Nephron progenitor cell (in vitro differentiated cells): ENCODE measurements around the gene LRP8.

ENCODE experiments used
- DNase-seq: peaks from one replicate; pipeline ENCODE4 v3.0.0; 2021
- H3K27ac Mint-ChIP-seq: 2 replicates; pipeline ENCODE4 v1.8.0; 2021; ENCODE audit warnings: mild to moderate bottlenecking, moderate library complexity, mixed read lengths
- H3K27me3 Mint-ChIP-seq: 2 replicates; pipeline ENCODE4 v1.8.0; 2021; ENCODE audit warnings: mild to moderate bottlenecking, low read depth, mixed read lengths; ENCODE audit not compliant: poor library complexity
- H3K36me3 Mint-ChIP-seq: 2 replicates; pipeline ENCODE4 v1.8.0; 2021; ENCODE audit warnings: low read depth, mixed read lengths
- H3K4me1 Mint-ChIP-seq: 2 replicates; pipeline ENCODE4 v1.8.0; 2021; ENCODE audit warnings: mixed read lengths
- H3K4me3 Mint-ChIP-seq: 2 replicates; pipeline ENCODE4 v1.8.0; 2021; ENCODE audit warnings: mild to moderate bottlenecking, moderate library complexity, mixed read lengths
- H3K9me3 Mint-ChIP-seq: 2 replicates; pipeline ENCODE4 v1.8.0; 2021; ENCODE audit warnings: mild to moderate bottlenecking, moderate library complexity, mixed read lengths
- CTCF ChIP-seq: fragments of 200-600 bp; sonication (generic); IDR thresholded peaks from 2 replicates; pipeline ENCODE4 v1.5.0; 2021; ENCODE audit warnings: antibody characterized with exemption

The LRP8 gene

GRCh38 chr1:53311702-53312305 is 16.1 kb downstream of the LRP8 start:
- Mint-ChIP-seq H3K36me3 (no peaks in the 10 kb centered on the region), H3K4me1 (peaks cover 88% of the 10 kb centered on the region), H3K9me3 (no peaks in the 10 kb centered on the region), H3K4me3 (no peak overlapping the region), H3K27me3 (no peaks in the 10 kb centered on the region), H3K27ac (no peak overlapping the region)
- no peak for TF ChIP-seq CTCF
- no peak for DNase-seq

- DNase-seq = no peak
- H3K27ac Mint-ChIP-seq = peak overlapping the region; percentile 49
- no peaks in the 10 kb centered on the region for H3K36me3 Mint-ChIP-seq
- H3K27me3 Mint-ChIP-seq = no peaks in the 10 kb centered on the region
- no peak for TF ChIP-seq CTCF
- H3K4me1 Mint-ChIP-seq = peaks cover 88% of the 10 kb centered on the region
- no peak overlapping the region for H3K4me3 Mint-ChIP-seq
- no peaks in the 10 kb centered on the region for H3K9me3 Mint-ChIP-seq
Measured at GRCh38 chr1:53310847-53311681, 16.8 kb downstream of the LRP8 start.

- Mint-ChIP-seq H3K27ac (peak overlapping the region; percentile 51), H3K4me1 (peaks cover 86% of the 10 kb centered on the region), H3K9me3 (no peaks in the 10 kb centered on the region), H3K4me3 (no peak overlapping the region), H3K27me3 (no peaks in the 10 kb centered on the region), H3K36me3 (no peaks in the 10 kb centered on the region)
- DNase-seq = peak; percentile 38
- no peak for TF ChIP-seq CTCF
Measured at GRCh38 chr1:53309802-53310201, 18.1 kb downstream of the LRP8 start.

GRCh38 chr1:53308506-53308905 is 19.4 kb downstream of the LRP8 start:
- no peak for TF ChIP-seq CTCF
- Mint-ChIP-seq H3K9me3 (no peaks in the 10 kb centered on the region), H3K4me3 (peak overlapping the region; percentile 28), H3K4me1 (peaks cover 88% of the 10 kb centered on the region), H3K36me3 (no peaks in the 10 kb centered on the region), H3K27me3 (no peaks in the 10 kb centered on the region), H3K27ac (peak overlapping the region; percentile 69)
- no peak for DNase-seq

- no peak overlapping the region for H3K4me3 Mint-ChIP-seq
- no peak for TF ChIP-seq CTCF
Measured at GRCh38 chr1:53307037-53307436, 20.8 kb downstream of the LRP8 start.

More at GRCh38 chr1:53307037-53307436, 20.8 kb downstream of the LRP8 start:
- peaks cover 86% of the 10 kb centered on the region for H3K4me1 Mint-ChIP-seq
- H3K9me3 Mint-ChIP-seq = no peaks in the 10 kb centered on the region
- DNase-seq = no peak
- no peaks in the 10 kb centered on the region for H3K36me3 Mint-ChIP-seq
- H3K27me3 Mint-ChIP-seq = no peaks in the 10 kb centered on the region
- peak overlapping the region; percentile 73 for H3K27ac Mint-ChIP-seq
